Medulla oblongata (tissue), 1 donor: ENCODE measurements around the gene UBL4A.

Experiments used
- DNase-seq: peaks from one replicate; pipeline ENCODE4 v3.0.0-alpha.2; 2015; ENCODE audit errors: extremely low spot score

Gene UBL4A

GRCh38 chrX:154463611-154464220 is 22.7 kb downstream of the UBL4A start:
- no peak for DNase-seq

- peak; percentile 61 for DNase-seq
Measured at GRCh38 chrX:154462396-154462795, 24.0 kb downstream of the UBL4A start.

DNA sequence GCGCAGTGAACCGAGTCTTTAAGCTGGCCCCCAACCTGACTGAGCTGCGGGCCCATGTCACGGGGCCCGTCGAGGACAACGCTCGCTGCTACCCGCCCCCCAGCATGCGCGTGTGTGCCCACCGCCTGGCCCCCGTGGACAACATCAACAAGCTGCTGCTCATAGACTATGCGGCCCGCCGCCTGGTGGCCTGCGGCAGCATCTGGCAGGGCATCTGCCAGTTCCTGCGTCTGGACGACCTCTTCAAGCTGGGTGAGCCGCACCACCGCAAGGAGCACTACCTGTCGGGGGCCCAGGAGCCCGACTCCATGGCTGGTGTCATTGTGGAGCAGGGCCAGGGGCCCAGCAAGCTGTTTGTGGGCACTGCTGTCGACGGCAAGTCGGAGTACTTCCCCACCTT is 26.1 kb downstream of the UBL4A start:
- DNase-seq, result no peak

GRCh38 chrX:154459832-154460231 is 26.6 kb downstream of the UBL4A start:
- no peak for DNase-seq

- peak; percentile 37 for DNase-seq
Measured at GRCh38 chrX:154458954-154459778, 27.2 kb downstream of the UBL4A start.

- peak; percentile 46 for DNase-seq
Measured at GRCh38 chrX:154458116-154458953, 28.1 kb downstream of the UBL4A start, which contains the start of gene PLXNA3. TSS of gene PLXNA3 (plus strand) at chrX:154458281. CDS start at chrX:154460184, 1,903 bp downstream.

DNA sequence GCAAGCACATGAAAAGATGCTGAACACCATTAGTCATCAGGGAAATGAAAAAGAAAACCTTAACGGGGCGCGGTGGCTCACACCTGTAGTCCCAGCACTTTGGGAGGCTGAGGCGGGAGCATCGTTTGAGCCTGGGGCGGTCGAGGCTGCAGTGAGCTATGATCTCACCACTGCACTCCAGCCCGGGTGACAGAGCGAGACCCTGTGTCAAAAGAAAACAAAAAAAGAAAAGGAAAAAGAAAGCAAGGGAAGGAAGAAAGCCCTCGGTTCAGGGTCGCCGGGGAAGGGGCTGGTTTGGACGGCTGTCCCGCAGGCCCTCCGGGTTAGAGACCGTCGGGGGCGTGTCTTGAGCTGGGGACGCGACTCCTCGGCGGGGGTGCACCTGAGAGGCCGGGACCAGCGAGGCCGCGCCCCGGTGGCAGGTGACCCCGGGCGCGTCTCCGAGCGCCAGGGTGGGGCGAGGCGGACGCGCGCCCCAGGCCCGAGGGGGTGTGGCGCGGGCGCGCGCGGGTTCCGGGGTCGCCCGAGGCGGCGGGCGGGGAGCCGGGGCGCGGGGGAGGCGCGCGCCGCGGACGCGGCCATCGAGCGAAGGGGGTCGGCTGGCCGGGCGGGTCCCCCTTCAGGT is 28.8 kb downstream of the UBL4A start:
- DNase-seq, result peak; percentile 13

DNA sequence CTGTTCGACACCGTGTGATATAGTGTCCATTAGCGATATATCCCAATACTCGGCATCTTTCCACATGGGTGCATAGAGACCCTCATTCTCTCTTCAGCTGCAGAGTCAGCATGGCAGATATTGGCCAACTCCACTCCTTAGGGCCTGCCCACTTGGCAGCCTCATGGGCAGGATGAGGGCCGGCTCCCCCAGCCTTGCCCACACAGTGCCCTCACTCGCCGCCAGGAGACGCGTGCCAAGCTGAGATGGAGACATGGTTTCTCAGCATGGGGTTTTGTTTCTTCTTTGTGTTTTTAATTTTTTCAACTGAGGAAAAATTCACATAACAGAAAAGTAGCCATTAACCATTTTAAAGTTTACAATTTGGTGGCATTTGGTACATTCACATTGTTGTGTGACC is 33.6 kb downstream of the UBL4A start:
- DNase-seq, result peak; percentile 28

DNA sequence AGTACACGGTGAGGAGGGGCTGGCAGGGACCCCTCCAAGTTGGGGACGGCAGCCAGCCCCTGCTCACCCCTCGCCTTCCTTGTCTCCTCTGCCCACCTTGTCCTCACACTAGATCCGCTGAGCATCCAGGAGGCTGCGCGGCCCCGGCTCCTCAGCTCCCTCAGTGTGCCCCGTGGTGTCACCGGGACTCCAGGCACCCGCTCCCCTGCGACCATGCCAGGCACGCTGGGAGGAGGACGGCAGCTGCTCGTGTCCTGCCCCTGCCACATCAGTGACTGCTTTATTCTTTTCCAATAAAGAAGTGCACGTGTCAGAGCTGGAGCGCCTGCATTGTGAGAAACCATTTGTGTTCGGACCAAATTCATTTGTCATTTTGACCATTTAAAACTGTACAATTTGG is 36.1 kb downstream of the UBL4A start:
- DNase-seq, result peak; percentile 9

DNA sequence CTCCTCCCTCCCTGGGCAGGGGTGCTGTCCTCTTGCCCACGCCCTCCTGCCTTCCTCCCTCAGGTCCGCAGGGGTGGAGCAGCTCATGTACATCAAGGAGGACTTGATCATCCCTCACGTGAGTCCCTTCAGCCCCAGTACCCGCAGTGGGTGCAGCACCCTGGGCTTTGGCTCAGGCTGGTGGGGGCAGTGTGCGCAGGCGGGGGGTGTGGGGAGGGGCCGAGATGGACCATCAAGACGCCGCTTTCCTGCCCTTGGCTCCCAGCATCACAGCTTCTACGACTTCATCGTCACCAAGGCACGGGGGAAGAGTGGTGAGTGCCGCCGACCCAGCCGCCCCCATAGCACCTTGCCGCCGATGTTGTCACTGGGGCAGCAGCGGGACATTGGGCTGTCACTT is 36.8 kb downstream of the UBL4A start:
- DNase-seq, result no peak

GRCh38 chrX:154448484-154448883 is 37.9 kb downstream of the UBL4A start:
- DNase-seq, result no peak

GRCh38 chrX:154446430-154446829 is 40.0 kb downstream of the UBL4A start:
- no peak for DNase-seq

DNA sequence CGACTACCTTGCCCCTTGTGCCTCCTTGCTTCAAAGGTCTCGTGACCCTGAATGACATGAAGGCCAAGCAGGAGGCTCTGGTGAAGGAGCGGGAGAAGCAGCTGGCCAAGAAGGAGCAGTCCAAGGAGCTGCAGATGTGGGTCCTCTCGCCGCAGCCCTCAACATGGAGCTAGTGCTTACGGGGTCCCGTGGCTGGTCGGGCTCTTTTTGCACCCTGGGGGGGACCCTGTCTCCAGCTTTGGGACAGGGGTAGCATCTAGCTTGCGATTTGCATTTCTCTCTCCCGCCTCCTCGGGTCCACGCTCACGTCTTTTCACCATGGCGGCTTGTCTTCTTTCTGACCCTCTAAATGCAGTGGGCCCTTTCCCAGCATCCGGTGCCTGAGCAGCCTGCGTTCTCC is 40.6 kb downstream of the UBL4A start:
- no peak for DNase-seq

- DNase-seq, result no peak
Measured at GRCh38 chrX:154444755-154445246, 41.6 kb downstream of the UBL4A start.

GRCh38 chrX:154443992-154444754 is 42.2 kb downstream of the UBL4A start, which contains the start of gene FAM50A:
TSS of gene FAM50A (plus strand) at chrX:154444141. CDS start at chrX:154444236, 95 bp downstream.
- DNase-seq, result peak; percentile 68

DNA sequence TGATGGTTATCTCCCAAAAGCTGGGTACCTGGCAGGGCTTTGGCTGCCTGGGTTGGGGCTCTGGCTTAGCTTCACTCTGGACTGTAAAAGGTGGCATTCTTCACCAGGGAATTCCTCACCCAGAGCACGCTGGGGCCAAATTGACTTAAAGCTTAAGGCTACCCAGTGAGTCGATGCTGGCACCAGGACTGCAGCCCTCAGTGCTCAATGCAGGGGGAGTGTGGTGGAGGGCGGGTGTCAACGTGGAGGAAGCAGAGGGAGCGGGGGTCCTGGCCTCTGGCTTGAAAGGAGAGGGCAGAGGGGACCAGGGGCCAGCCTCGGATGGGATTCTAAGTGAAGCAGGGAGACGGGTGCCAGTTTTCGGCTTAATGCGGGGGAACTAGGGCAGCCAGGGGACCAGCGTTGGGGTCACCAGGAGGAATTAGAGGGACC is 42.9 kb downstream of the UBL4A start:
- DNase-seq, result no peak

DNA sequence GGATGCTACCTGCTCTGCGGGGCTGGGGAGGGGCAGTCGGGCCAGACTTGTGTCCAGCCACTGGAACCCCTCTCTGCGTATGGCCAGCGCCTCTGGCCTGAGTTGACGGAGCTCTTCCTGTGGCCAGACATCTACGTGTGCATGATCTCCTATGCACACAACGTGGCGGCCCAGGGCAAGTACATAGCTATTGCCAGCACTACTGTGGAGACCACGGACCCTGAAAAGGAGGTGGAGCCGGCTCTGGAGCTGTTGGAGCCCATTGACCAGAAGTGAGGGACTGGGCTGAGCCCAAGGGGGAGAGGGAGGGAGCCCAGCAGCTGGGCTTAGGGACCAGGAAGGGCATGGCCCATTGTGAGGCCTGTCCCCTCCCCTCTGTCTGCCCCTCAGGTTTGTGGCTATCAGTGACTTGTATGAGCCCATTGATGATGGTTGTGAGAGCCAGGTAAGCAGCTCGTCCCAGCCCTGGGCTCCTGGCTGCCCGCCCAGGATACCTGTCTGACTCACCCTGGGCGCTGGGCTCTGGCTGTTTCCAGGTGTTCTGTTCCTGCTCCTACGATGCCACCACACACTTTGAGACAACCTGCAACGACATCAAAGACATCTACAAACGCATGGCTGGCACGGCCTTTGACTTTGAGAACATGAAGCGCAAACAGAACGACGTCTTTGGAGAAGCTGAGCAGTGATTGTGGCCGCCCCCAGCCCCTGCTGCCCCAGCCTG is 44.3 kb downstream of the UBL4A start:
- no peak for DNase-seq

GRCh38 chrX:154441564-154441963 is 44.9 kb downstream of the UBL4A start:
- no peak for DNase-seq

- no peak for DNase-seq
Measured at GRCh38 chrX:154440623-154441357, 45.6 kb downstream of the UBL4A start.
